ENCODE results near the gene DIP2A.

GRCh38 chr21:46546799-46547198 is 88.1 kb downstream of the DIP2A start:
- no peak for TF ChIP-seq CTCF (IDR thresholded peaks at IDR 0.05)
- no peak for TF ChIP-seq POLR2A (IDR thresholded peaks at IDR 0.05)
- TF ChIP-seq POLR2AphosphoS5 (IDR thresholded peaks at IDR 0.05), result no peak
- no peak for TF ChIP-seq EP300 (IDR thresholded peaks at IDR 0.05)
